OCI-M1 (cell line): ENCODE data around the gene HAGHL.

Experiments
- DNase-seq: peaks from one replicate; lab custom pipeline; 2025; lab: John Stamatoyannopoulos, UW

HAGHL gene

DNA sequence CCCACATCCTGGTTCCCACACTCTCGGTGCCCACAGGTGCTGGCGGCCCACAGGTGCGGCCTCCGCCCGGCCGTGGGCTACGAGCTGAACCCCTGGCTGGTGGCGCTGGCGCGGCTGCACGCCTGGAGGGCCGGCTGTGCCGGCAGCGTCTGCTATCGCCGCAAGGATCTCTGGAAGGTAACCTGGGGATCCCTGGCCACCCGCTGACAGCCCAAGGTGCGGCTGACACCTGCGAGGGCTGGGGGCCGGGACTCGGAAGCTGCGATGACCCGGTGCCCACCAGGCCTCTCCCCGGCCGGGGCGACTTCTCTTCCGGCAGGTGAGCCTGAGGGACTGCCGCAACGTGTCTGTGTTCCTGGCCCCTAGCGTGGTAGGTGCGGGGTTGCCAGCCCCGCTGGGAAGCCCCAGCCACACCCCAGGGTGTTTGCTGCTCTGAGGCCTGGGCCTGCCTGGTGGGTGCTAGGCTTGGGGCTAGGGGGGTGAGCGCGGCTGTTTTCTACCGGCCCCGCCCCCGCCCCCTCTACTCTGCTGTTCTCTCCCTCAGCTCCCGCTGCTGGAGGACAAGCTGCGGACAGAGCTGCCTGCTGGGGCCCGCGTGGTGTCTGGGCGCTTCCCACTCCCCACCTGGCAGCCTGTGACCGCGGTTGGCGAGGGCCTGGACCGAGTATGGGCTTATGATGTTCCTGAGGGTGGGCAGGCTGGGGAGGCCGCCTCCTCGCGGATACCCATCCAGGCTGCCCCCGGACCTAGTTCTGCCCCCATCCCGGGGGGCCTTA is 5.0 kb upstream of the HAGHL start:
- DNase-seq = no peak

DNA sequence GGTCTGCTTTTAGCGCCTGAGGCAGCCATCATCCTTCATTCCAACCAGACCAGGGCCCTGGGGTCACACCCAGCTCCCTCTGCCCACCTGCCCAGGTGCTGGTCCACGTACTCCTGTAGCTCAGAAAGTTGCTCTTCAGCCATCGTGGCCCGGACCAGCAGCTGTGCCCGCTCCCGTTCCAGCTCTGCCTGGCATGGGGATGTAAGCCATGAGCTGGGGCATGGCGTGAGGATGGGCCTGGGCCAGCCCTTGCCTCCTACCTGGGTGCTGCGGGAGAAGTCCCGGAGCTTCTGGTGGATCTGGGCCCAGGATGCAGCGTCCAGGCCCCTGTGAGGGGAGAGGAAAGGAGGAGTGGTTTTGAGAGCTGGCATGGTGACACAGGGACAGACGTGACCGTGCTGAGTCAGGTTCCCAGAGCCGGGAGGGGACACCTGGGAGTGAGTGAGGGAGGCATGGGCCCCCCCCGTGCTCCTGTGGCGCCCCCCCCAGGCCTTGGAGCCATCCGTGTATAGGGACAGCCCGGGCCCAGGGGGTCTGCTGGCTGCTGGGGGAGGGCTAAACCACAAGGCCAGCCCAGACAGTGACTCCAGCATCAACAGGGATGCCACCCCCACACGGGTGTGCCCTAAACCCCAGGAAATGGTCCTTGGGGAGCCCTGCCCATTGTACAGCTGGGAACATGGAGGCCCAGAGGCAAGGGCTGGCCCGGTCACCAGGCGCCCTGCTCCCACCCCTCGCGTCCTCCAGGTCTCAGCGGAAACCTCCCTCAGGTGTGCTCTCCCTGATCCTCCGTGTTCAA is 3.9 kb upstream of the HAGHL start:
- DNase-seq = no peak

DNA sequence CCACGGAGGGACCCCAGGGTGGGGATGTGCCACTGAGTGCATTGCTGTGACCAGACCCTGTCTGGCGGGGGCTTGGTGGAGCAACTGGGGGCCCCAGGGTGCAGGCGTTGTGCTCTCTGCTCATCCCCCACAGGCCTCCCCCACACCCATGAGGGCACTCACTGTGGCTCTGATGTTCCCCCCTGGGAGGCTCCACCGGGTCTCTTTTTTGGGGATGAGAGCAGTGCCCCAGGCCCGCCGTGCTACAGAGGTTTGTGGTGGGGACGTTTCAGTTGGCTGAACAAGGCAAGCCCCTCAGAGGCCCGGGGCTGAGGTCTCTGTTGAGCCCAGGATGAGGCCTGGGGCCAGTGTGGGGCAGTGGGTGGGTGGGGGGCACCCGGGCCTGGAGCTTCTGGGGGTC is 3.2 kb upstream of the HAGHL start:
- no peak for DNase-seq

DNA sequence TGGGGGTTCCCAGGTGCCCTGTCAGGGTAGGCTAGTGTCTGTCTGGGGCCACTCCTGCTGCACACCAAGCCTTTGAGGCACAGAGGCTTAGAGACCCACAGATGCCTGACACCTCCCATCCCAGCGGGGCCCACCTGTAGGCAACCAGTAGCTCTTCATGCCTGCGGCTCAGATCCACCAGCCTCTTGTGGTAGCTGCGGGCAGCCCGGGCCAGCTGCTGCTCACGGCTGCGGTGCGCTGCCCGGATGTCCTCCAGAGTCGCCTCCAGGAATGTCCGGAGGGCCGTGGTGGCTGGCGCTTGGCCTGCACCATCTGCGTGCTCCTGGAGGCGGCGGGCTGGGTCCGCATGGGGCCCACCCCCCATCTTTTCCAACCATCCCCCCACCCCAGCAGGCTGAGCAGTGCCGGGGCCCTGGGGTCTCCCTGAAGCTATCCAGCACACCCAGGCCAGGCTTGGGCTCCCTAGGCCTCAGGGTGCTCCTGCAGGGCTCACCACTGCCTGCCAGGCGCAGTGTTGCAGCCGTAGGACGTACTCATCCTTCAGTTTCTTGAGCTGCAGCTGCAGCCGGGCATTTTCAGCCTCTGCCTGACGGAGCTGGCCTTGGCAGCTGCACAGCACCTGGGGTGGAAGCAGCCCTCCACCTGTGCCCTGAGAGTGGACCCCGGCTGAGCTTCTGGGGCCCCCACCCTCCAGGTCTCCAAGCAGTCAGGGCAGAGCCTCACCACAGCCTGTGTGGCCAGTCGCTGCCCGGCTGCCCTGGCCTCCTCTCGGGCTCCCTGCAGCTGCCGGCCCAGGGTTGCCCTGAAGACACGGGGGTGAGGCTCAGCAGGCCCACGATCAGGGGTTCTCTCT is 2.5 kb upstream of the HAGHL start:
- no peak for DNase-seq

DNA sequence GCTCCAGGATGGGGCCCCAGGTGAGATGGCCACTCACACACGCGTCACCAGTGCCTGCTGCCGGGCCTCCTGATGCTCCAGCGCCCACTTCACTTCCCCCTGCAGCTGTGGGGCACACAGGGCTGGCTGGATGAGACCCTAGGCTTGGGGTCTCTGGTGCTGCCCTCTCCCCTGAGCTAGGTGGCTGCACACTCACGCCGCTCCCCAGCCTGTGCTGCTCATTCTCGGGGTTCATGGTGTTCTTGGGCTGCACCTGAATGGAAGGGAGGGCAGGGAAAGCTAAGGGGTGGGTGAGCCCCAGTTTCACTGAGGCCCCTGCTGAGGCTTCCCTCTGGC is 1.9 kb upstream of the HAGHL start:
- DNase-seq = no peak

DNA sequence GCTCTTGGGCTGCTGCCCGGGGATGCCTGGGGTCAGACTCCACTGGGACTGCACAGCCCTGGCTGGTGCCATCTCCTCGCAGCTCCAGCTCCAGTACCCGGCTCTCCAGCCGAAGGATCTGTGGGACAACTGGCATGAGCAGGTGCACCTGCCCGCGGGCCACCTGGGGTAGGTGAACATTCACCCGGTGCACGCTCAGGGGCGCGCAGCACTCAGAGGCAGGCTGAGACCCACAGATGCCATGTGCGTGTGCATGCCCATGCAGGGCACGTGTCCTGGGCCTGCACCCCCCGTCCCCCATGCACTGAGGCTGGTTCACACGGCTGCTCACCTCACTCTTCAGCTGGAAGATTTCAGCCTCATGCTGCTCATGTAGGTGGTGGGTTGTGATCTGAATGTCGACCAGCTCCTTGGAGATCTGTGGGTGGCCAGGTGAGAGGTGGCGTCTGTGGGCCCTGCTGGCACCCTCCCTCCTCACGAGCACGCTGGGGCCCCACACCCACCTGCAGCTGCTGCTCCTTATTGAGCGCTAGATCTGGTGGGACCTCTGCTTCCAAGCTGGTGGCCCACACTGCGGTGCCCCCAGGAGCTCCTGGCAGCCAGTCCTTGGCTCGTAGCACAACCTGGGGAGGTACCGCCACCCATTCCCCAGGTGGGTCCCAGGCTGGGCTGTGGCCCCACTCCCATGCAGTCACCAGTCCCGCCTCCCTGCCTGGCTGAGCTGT is 1.3 kb upstream of the HAGHL start:
- no peak for DNase-seq

DNA sequence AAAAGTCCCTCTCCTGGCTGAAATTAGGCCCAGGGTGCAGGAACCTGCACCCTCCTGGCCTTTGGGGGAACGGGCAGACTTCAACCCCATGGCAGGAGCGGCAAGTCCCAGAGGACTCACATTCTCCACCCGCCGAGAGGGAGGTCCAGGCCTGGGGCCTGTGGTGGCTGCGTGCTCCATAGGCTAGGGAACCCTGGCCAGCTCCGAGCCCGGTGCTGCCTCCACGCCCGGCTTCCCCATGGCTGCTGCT is 793 bp upstream of the HAGHL start:
- DNase-seq = no peak

DNA sequence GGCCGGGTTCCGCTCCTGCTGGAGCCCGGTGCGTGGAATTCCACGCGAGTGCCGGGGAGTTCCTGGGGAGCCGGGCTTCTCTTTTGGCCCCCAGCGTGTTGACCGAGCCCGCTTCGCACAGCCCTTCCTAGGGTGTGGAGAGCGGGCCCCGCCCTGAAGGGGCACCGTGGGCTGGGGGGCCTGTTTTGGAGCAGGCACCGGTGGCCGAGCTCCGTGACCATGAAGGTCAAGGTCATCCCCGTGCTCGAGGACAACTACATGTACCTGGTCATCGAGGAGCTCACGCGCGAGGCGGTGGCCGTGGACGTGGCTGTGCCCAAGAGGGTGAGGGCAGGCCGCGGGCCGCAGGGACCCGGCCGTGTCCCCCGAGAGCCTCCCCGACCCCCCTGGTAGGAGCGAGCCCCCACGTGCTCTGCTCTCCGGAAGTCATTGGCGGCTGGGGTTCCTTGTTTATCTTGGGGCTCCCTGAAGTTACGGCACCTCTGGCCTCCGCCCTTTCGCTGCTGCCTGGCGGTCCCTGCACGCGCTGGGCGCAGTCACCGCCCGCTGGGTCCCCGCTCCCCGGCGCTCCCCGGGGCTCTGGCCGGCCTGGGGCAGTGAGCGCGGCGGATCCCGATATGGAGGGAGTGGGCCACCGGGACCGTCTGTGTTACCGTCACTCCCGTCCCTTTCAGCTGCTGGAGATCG is 528 bp downstream of the HAGHL start:
- DNase-seq = peak; percentile 34

DNA sequence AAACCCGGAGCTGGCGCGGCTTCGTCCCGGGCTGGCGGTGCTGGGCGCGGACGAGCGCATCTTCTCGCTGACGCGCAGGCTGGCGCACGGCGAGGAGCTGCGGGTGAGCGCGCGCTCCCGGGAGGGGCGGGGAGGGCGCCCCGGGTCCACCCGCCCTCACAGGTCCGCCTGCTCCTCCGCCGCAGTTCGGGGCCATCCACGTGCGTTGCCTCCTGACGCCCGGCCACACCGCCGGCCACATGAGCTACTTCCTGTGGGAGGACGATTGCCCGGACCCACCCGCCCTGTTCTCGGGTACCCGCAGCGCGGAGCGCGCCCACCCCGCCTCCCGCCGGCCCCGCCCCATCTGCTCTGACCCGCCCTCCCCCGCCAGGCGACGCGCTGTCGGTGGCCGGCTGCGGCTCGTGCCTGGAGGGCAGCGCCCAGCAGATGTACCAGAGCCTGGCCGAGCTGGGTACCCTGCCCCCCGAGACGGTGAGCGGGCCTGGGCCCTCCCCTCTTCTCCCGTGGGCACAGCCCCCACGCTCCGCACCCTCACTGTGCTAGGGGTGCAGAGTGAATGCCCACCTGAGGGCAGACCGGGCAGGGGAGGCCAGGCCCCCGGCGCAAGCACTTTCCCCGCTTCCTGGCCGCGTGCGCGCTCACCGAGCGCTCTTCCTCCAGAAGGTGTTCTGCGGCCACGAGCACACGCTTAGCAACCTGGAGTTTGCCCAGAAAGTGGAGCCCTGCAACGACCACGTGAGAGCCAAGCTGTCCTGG is 1.4 kb downstream of the HAGHL start:
- DNase-seq = peak; percentile 86

DNA sequence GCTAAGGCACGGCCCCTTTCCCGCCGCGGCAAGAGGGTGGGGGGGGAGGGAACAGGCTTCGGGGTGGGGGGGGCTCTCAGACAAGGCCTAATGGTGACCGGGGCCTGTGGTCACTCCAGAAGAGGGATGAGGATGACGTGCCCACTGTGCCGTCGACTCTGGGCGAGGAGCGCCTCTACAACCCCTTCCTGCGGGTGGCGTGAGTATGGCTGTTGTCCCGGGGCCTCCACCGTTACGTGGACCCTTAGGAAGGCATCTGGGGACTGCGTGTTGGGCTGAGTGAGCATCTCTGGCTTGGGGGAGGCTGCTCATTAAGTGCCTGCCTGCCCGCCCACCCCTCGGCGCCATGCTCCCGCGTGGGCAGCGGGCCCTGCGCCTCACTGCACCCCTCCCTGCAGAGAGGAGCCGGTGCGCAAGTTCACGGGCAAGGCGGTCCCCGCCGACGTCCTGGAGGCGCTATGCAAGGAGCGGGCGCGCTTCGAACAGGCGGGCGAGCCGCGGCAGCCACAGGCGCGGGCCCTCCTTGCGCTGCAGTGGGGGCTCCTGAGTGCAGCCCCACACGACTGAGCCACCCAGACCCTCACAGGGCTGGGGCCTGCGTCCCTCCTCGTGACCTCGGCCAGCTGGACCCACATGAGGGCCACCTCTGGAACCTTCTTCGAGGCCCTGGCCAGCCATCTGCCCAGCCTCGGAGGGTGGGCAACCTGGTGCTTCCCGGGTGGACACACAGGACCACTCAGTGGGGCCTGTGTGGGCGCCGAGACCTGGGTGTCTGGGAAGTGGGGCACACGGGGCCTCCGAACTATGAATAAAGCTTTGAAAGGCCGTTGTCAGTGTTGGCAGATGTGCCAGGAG is 2.2 kb downstream of the HAGHL start:
- no peak for DNase-seq

DNA sequence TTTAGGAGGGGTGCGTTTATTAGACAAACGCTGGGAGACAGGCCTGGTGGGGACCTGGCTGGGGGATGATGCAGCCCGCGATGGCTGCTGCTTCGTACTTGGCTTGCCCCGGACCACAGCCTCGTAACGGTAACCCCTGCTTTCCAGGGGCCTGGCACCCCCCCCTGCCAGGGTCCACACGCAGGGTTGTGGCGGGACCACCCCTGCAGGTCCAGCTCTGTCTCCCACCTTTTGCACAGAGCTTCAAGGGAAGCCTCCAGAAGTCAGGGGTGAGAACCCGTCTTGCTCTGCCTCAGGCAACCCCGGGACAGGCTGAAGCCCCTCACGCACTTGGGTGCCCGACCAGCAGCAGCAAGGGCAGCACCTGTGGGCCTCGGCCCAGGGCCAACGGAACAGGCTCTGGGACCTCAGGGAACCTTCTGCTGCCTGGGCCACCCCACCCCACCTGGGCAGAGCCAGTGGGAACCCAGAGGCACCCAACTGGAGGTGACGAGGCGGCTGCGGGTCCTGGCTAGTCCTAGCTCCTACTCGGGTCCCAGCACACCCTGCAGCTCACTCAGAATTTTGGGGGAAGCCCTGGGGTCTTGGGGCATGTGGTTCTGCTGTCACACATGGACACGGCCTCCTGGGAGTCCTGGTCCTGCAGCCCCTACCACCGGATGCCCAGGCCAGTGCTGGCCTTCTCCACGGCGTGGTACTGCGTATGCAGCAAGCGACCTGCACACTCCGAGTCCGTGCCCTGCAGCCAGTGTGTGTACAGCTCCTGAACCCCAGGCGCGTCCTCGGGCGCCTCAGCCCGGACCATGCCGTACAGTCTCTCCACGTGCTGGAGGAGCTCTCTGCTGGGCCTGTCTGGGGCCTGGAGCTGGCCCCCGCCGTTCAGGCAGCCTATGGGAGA is 3.1 kb downstream of the HAGHL start:
- no peak for DNase-seq

DNA sequence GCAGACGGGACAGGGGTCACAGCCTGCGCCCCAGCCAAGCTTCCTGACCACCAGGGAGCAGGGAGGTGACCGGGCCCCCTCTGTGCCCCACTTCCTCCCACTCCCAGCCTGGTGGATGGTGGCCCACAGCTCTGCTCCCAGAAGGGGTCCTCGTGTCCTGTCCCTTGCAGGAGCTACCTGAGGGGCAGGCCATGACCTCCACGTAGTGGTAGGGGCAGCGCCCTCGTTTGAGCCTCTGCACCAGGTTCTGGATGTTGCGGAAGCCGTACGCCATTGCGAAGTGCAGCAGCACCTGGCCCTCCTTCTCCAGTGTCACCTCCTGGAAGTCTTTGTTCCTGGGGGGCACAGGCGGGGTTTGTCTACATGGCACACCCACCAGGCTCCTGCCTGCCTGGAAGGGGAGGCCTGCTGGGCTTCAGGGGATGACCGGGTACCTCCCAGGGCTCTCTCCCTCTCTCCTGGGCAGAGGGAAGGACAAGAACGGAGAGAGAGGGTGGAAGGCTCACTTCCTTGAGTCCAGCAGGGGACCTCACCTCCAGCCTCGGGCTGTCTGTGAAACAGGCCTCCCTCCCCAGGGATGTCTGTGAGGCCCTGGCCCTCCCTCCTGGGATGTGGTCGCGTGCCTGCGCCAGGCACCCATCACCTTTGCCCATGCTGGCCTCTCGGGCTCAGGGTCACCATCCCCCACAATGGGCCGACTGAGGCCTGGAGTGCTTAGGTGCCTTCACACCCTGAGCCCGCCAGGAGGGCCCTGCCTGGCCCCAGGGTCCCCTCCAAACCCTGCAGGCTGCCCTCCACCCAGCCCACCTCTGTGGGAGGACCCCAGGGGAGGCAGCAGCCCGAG is 4.0 kb downstream of the HAGHL start:
- DNase-seq = no peak

DNA sequence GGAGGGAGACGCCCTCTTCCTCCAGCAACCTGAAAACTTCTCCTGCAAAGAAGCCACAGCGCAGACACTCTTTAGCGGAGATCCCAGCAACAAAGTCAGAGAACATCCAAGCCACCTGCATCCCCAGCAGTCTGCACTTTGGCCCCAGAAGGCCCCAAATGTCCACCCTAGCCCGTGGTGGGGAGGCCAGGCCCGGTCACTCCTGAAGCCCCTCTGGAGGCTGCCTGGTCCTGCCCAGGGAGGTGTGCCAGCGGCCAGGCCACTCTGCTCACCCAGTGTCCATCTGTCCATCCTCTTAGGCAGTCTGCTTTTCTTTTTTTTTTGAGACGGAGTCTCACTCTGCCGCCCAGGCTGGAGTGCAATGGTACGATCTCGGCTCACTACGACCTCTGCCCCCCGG is 5.4 kb downstream of the HAGHL start:
- no peak for DNase-seq

DNA sequence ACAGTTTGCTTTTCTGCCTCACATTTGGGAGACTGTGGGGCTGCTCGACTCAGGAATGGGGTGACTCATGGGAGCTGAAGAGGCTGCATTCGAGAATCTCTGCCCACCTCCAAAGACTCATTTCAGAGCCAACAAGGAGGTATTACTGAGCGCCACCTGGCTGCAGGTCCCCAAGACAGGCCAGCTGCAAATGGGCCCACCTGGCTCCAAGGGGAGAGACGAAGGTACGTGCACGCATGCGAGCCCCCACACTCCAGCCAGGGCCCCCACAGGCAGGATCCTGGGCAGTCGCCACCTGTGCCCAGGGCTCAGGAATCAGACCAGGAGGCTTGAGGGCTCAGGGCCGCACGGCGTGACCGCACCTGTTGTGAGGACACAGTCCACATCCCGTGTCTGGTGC is 6.0 kb downstream of the HAGHL start:
- no peak for DNase-seq

DNA sequence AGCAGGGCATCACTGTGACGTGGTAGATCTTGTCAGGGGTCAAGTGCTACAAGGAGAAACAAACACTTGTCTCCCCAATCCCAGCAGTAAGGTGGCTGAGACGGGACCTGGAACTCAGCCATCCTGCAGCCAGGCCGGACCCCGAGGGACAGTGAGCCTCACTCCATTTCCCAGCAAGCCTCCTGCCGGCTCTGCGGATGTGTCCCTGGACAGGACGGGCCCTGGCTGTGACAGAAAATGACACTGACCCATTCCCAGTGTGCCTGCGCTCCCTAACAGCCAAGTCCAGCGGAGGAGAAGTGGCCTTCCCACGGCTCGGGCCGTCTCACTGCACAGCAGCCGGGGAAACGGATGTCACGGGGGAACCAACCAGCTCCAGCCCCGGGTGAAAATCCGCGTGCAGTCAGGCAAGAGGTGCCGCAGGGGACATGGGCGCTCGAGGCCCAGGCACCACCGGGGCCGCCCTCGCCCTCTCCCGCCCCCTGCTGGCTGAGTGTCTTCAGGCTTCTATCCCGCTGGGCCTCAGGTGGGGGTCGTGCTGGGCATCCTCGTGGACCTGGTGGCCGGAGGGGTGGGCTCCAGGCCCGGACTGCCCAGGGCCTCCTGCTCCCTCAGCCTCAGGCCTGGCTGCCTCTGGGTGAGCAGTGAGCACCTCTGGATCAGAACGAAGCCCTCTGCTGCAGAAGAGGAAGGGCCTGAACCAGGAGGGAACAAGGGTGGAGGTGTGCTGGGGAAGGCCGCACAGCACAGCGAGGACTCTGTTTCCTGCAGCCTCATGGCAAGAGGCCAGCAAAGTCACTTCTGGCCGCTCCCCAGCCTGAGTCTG is 6.7 kb downstream of the HAGHL start:
- no peak for DNase-seq

DNA sequence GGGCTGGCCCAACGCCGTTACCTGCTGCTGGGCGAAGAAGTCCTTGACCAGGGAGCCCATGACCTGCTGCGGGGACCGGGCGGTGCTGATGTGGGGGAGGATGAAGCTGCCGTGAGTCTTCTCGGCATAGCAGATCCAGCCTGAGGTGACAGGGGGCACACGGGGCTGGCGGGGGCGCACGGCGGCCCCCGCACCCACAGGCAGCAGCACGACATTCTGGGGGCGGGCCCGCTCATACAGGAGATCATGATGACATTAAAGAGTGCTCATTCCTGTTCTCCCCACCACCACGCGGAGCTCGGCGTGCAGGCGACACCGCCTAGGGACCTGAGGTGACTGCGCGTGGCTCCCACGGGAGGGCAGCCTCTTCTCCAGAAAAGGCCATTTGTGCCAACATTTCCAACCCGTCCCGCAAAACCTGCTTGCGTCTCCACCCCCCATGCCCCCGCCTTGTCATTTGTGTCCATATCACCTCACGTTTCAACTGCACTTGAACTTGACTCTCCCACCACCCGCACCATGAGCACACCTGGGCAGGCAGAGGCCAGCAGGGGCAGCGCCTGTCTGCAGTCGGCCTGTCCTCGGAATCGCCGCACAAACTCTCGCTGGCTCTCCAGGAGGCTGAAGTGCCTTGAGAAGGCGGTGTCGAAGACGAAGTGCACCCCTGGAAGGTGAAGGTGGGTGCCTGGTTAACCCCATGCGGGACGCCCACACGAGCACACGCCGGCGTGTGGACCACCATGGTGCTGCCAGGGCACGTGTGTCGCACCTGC is 7.5 kb downstream of the HAGHL start:
- DNase-seq = no peak
